Fibroblast of gingiva (primary cell): ENCODE results near the gene SUPT16H.
A peak's percentile ranks its signal among the peaks of the same experiment; 100 is the strongest.
"Not testable (repeated sequence)": the region's sequence is repeated elsewhere in the genome, so short reads cannot be mapped to it uniquely, and the experiment has no call there.

ENCODE experiments used
- DNase-seq: peaks from one replicate; pipeline ENCODE4 v3.0.0-alpha.2; 2011; ENCODE audit warnings: low read depth

Gene SUPT16H

GRCh38 chr14:21383848-21384493 is at the start of gene SUPT16H:
Gene SUPT16H, minus strand, starts transcription at chr14:21384019. Its CDS starts 92 bp downstream, at chr14:21383927.
- DNase-seq = peak; percentile 96

- no peak for DNase-seq
Measured at GRCh38 chr14:21431126-21431525, 47.3 kb upstream of the SUPT16H start.

DNA sequence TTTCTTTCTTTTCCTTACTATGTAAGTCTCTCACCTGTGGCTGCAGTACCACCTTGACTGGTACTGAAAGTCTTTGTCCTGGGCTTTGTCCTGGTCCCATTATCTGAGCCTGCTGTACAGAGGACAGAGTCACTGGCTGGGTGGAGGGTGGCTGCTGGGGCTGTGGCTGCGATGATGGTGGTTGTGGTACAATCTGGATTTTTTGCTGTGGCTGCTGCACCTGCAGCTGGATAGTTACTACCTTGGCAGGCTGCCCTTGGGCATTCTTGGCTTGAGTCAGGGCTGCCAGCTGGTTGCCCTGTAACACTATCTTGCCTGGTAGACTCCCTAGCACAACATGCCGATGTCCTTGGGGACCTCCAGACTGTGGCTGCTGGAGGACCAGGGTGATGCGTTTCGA is 45.1 kb upstream of the SUPT16H start:
- peak; percentile 3 for DNase-seq

DNA sequence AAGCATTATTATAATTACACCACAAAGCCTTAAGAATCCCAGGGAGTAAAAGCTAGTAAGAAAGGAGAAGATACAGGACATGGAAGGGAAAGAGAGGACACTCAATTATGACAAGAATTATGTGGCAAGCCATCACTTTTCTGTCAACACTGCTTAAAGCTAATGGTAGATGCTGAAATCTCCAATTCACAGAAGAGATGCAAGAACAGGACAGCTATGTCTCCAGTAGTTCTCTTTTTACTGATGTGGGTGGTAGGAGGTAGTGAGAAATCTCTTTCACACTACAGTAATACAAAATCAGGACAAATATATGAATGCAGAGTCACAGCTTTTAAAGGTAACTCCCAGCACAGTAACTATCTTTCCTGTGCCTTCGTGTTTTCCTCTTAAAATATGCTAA is 42.9 kb upstream of the SUPT16H start:
- no peak for DNase-seq

DNA sequence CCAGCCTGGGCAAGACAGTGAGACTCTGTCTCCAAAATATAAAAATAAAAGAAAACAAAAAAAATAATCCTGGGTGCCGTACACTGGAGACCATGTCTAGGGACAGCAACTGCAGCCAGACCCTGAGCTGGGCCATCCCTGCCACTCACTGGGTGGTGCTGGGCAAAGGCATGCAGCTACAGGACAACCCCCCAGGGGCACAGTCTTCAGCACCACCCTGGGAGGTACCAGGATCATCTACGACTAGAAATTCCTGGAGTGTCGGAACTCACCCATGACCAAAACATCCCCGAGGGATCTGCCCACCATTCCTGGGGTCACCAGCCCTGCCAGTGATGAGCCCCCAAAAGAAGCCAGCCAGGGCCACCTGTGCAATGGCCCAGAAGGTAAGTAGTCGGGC is 35.7 kb upstream of the SUPT16H start:
- DNase-seq = no peak

- DNase-seq = no peak
Measured at GRCh38 chr14:21415329-21415728, 31.5 kb upstream of the SUPT16H start.

- no peak for DNase-seq
Measured at GRCh38 chr14:21414137-21414631, 30.4 kb upstream of the SUPT16H start.

DNA sequence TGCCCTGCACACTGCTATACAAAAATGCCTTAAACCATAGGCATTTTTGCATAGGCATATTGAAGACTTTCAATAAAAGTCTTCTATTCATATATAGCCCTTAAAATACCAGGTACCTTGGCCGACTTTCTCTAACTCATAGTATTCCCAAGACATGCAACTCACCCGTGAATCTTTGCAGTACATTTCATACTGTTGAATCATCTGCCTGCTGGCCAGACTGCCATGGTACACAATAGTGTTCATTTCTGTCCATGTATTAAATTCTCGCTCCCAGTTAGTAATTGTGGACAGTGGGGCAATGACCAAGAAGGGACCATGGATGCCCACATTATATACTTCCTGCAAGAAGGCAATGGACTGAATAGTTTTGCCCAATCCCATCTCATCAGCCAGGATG is 24.3 kb upstream of the SUPT16H start:
- peak; percentile 52 for DNase-seq

DNA sequence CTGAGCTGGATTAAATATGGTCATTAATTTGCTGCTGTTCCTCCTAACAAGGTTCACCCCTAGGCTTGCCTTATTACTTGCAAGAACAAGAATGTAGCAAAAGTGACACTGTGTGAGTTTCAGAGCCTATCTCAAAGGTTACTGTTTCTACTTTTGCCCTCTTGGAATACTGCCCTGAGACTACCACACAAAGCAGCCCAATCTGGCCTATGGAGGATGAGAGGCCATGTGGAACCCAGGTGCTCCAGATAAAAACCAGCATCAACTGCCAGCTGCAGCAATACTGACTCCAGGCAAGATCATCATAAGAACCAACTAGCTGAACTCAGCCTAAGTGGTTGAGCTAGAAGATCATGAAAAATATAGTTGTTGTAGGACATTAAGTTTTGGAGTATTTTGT is 22.4 kb upstream of the SUPT16H start:
- DNase-seq = no peak

GRCh38 chr14:21405097-21405496 is 21.3 kb upstream of the SUPT16H start:
- DNase-seq = peak; percentile 4

DNA sequence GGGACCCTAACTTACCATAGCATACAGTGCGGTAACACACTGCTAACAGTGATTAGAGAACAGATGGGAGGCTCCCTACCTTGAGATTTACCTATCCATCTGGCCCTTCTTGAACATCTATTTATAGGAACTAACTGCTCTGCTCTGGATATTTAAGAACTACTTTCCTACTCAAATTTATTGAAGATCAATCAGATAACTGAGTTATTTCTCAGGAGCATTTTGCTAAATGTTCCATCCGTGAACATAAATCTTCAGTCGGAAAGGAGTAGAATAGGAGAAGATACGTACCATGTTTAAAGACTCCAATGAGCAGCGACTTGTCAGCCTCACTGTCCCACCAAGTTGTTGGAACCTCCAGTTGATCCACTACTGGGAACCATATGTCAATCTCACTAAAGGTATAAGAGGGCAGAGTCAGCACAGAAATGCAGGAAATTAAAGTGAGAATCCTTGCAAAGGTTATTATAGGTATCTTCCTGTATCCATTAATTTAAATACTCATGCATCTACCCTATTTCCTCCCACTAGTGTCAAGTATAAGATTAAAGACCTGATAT is 15.6 kb upstream of the SUPT16H start:
- no peak for DNase-seq

GRCh38 chr14:21398901-21399300 is 15.1 kb upstream of the SUPT16H start:
- no peak for DNase-seq

DNA sequence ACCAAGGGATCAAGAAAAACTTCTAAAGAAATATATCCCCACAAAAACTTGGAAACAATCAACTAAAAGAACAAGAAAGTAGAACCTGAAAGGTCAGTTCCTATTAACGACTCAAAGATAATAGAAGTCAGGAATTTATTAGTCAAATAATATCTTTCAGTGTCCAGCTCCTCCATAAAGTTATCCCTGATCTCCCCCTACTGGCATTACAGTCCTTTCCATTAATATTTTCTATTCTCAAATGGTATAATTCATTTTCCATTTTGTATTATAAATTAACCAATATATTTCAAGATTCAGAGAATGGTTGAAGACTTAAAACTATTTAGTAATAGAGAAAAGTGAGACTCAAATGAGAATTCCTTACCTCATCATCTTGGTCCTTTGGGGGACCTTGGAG is 11.6 kb upstream of the SUPT16H start:
- DNase-seq = no peak

- no peak for DNase-seq
Measured at GRCh38 chr14:21385188-21385904, 1.5 kb upstream of the SUPT16H start.

- no peak for DNase-seq
Measured at GRCh38 chr14:21384494-21384851, 654 bp upstream of the SUPT16H start.

DNA sequence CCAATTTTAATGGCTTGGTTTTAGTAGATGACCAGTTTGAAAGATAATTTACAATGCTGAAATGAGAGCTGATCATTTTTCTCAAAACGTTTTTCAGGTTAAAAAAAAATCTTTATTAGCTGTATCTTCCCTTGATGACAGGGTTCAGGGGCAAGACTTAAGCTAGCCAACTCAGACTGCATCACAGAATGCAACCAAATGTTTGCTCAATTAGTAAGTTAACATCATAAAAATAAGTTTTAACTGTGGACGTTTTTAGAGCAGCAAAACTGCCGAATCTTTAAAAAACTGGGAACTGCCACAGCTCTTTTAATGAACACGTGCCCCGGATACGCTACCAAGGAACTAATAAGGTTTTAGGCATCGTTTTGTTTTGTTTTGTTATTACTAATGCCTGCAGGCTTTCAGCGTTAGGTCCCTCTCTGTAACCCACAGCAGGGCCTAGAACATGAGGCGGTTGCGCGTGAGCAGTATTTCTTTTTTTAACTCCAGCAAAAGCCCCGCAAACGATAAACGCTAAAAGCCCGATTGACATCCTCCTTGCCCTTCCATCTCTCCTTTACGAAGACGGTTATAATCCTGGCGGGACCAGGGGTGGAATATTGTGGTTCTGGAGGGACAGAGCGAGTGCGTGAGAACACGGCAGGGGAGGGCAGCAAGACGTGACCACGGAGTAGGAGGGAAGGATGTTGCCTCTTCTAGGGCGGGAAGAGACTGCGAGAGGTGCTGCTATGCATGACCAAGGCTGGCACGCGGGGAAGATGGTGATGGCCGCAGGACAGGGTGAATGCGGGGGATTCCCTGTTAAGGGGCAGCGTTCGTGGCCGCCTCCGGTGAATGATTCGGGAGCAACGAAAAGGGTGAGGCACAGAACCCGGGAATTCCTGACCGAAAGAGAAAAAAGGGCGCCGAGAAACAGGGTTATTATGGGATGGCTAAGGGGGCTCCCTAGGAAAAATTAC is 652 bp downstream of the SUPT16H start:
- DNase-seq = peak; percentile 52

- DNase-seq = no peak
Measured at GRCh38 chr14:21382095-21382494, 1.7 kb downstream of the SUPT16H start.

- no peak for DNase-seq
Measured at GRCh38 chr14:21379338-21379737, 4.5 kb downstream of the SUPT16H start.

DNA sequence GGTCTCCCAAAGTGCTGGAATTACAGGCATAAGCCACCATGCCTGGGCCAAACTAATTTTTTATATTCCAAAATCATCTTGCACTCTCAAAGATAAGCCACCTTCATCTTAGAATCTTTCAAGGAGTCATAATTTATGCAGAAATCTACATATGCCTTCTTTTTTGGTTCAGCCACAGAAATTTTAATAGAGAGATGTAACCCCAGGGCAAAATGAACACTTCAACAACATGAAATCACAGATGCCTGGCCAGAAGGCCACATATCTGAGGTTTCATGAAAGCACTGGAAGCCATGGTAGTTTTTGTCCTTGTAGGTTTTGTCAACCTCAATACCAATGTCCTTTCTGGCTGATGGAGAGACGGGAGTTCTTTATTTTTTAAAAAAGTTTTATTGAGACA is 9.8 kb downstream of the SUPT16H start:
- no peak for DNase-seq

DNA sequence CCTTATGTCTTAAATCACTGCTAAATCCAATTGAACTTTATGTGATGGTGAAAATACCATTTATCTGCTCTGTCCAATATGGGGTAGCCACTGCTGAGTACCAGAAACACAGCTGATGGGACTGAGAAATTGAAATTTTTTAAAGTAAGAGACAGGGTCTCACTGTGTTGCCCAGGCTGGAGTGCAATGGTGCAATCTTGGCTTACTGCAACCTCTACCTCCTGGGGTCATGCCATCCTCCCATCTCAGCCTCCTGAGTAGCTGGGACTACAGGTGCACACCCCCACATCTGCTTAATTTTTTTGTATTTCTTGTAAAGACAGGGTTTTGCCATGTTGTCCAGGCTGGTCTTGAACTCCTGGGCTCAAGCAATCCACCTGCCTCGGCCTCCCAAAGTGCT is 11.0 kb downstream of the SUPT16H start:
- DNase-seq = not testable (repeated sequence)

DNA sequence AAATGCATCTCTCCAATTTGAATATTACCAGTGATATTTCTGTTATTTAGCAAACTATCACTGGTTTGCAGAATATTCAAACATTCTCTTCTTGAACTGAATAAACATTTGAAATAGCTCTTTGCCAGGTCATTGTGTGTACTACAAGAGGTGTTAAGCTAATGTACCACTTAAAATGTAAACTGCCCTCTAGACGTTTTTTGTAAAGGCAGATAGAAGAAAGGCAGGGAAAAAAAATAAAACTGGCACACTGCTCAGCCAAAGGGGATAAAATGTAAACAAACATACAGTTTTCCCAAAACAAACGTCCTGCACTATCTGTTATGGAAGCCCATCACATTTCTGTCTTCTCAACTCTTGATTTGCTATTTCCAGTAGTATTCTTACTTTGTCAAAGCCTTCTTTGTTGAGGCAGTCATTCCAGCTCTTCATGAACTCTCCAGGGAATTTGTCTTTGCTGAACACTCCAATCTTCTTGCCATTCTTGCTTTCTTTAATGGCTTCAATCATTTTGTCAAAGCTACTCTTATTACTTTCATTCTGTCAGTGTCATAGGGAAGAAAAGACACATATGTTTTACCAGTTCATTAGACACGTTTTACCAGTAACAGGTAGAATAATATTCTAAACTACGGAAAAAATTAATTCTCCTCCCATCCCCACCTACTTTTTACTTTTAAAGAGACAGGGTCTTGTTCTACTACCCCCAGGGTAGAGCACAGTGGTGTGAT is 13.7 kb downstream of the SUPT16H start:
- no peak for DNase-seq
